ENCODE data around the gene C19orf33.

Gene C19orf33

GRCh38 chr19:38346837-38347236 is 42.8 kb downstream of the C19orf33 start:
- DNase-seq, result no peak

- no peak for DNase-seq
Observed at GRCh38 chr19:38350883-38351282, 46.8 kb downstream of the C19orf33 start.

- no peak for DNase-seq
Observed at GRCh38 chr19:38351865-38352395, 47.9 kb downstream of the C19orf33 start.

- no peak for DNase-seq
Observed at GRCh38 chr19:38352611-38353010, 48.6 kb downstream of the C19orf33 start.

Measured in NCI-H2029 (cell line).